Endothelial cell of umbilical vein (primary cell): ENCODE data around the gene TK1.

Experiments used
- CTCF ChIP-seq, 2 donors: IDR thresholded peaks; 1 replicate in 1 of 2; 2 replicates in 1 of 2; pipeline ENCODE4 v1.5.1; 2011; ENCODE audit warnings: low read length in 2 of 2, mild to moderate bottlenecking in 2 of 2, moderate library complexity in 2 of 2, control low read depth in 1 of 2, inconsistent platforms in 1 of 2, low read depth in 1 of 2; ENCODE audit not compliant: insufficient read depth in 1 of 2; ENCODE audit errors: extremely low read depth in 1 of 2
- POLR2AphosphoS5 ChIP-seq: IDR thresholded peaks from 2 replicates; pipeline ENCODE4 v1.6.1; 2012; ENCODE audit warnings: low read depth, mild to moderate bottlenecking, control low read depth, low read length, moderate library complexity; ENCODE audit not compliant: insufficient read depth

GRCh38 chr17:78146881-78147280 lies 40.0 kb downstream of the TK1 start:
- TF ChIP-seq CTCF (IDR thresholded peaks at IDR 0.05; ENCODE audit: extremely low read depth in 1 of 2, insufficient read depth in 1 of 2, low read depth in 1 of 2, low read length in 2 of 2), result no peak
- no peak for TF ChIP-seq POLR2AphosphoS5
